GM18517 (cell line): ENCODE measurements around the gene PPP1R9A.

Source experiments
- ATAC-seq: cut with Tn5 transposase; IDR thresholded peaks from one replicate; pipeline ENCODE4 v1.9.1; 2021; ENCODE audit warnings: mild to moderate bottlenecking, moderate library complexity; ENCODE audit not compliant: unreplicated experiment

Gene PPP1R9A

GRCh38 chr7:95092324-95092723 lies 184.9 kb downstream of the PPP1R9A start:
- no peak for ATAC-seq

GRCh38 chr7:95095259-95095965 lies 188.0 kb downstream of the PPP1R9A start:
- no peak for ATAC-seq

- ATAC-seq: no peak
Observed at GRCh38 chr7:95095966-95096540, 188.7 kb downstream of the PPP1R9A start.

- ATAC-seq: no peak
Observed at GRCh38 chr7:95097291-95097690, 189.9 kb downstream of the PPP1R9A start.

- no peak for ATAC-seq
Observed at GRCh38 chr7:95097851-95098250, 190.5 kb downstream of the PPP1R9A start.

GRCh38 chr7:95099106-95099505 lies 191.7 kb downstream of the PPP1R9A start:
- ATAC-seq: no peak

- ATAC-seq: no peak
Observed at GRCh38 chr7:95101422-95101821, 194.0 kb downstream of the PPP1R9A start.

GRCh38 chr7:95102662-95103061 lies 195.3 kb downstream of the PPP1R9A start:
- no peak for ATAC-seq

GRCh38 chr7:95104739-95105138 lies 197.3 kb downstream of the PPP1R9A start:
- no peak for ATAC-seq

- no peak for ATAC-seq
Observed at GRCh38 chr7:95105627-95106026, 198.2 kb downstream of the PPP1R9A start.

- ATAC-seq: no peak
Observed at GRCh38 chr7:95106401-95106800, 199.0 kb downstream of the PPP1R9A start.

- ATAC-seq: no peak
Observed at GRCh38 chr7:95110707-95111106, 203.3 kb downstream of the PPP1R9A start.

GRCh38 chr7:95113590-95113989 lies 206.2 kb downstream of the PPP1R9A start:
- ATAC-seq: no peak

- no peak for ATAC-seq
Observed at GRCh38 chr7:95126053-95126709, 218.8 kb downstream of the PPP1R9A start.

GRCh38 chr7:95132500-95132899 lies 225.1 kb downstream of the PPP1R9A start:
- no peak for ATAC-seq

GRCh38 chr7:95139922-95140321 lies 232.5 kb downstream of the PPP1R9A start:
- no peak for ATAC-seq

- ATAC-seq: no peak
Observed at GRCh38 chr7:95141755-95142154, 234.4 kb downstream of the PPP1R9A start.

GRCh38 chr7:95144256-95144655 lies 236.9 kb downstream of the PPP1R9A start:
- no peak for ATAC-seq

GRCh38 chr7:95155965-95156364 lies 248.6 kb downstream of the PPP1R9A start:
- no peak for ATAC-seq

GRCh38 chr7:95157381-95157780 lies 250.0 kb downstream of the PPP1R9A start:
- ATAC-seq: no peak

- ATAC-seq: no peak
Observed at GRCh38 chr7:95169678-95170077, 262.3 kb downstream of the PPP1R9A start.

- ATAC-seq: no peak
Observed at GRCh38 chr7:95172420-95172819, 265.0 kb downstream of the PPP1R9A start.
